B cell (primary cell): ENCODE measurements around the gene RPS26.

Experiments
- EZH2 ChIP-seq: IDR thresholded peaks from 2 replicates; pipeline ENCODE4 v1.6.1; 2012; ENCODE audit warnings: borderline replicate concordance, low read depth, mild to moderate bottlenecking, moderate library complexity, low read length; ENCODE audit not compliant: insufficient read depth, poor library complexity, severe bottlenecking
- TF ChIP-seq, protein P1 (sequence below): fragments of 200-600 bp; IDR thresholded peaks from one replicate; pipeline ENCODE4 v1.8.0; 2022; ENCODE audit warnings: antibody characterized with exemption, mild to moderate bottlenecking

GRCh38 chr12:56078427-56078826 lies 36.7 kb downstream of the RPS26 start:
- TF ChIP-seq, protein P1, sequence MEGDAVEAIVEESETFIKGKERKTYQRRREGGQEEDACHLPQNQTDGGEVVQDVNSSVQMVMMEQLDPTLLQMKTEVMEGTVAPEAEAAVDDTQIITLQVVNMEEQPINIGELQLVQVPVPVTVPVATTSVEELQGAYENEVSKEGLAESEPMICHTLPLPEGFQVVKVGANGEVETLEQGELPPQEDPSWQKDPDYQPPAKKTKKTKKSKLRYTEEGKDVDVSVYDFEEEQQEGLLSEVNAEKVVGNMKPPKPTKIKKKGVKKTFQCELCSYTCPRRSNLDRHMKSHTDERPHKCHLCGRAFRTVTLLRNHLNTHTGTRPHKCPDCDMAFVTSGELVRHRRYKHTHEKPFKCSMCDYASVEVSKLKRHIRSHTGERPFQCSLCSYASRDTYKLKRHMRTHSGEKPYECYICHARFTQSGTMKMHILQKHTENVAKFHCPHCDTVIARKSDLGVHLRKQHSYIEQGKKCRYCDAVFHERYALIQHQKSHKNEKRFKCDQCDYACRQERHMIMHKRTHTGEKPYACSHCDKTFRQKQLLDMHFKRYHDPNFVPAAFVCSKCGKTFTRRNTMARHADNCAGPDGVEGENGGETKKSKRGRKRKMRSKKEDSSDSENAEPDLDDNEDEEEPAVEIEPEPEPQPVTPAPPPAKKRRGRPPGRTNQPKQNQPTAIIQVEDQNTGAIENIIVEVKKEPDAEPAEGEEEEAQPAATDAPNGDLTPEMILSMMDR: no peak
- no peak for TF ChIP-seq EZH2
